ENCODE results near the gene AK6. TPM values are rescaled to one million over a fixed set of nuclear protein-coding genes. Genes with fewer than 3 reads are reported as not detected.

The AK6 gene
- total RNA-seq, 6 donors from 2014 or later = 7.2 to 31.8 (median 18.2) TPM

GRCh38 chr5:69359699-69360098 is 9.6 kb downstream of the AK6 start:
- H3K36me3 ChIP-seq = peaks cover 0 to 43% (median 15%) of the 10 kb centered on the region in 4 donors

GRCh38 chr5:69350664-69351063 is 18.7 kb downstream of the AK6 start:
- Histone ChIP-seq H3K4me1 (no peaks in the 10 kb centered on the region), H3K27me3 (no peaks in the 10 kb centered on the region), H3K36me3 (peaks cover 6 to 59% (median 27%) of the 10 kb centered on the region in 4 donors), H3K27ac (no peak overlapping the region), H3K9me3 (no peaks in the 10 kb centered on the region), H3K4me3 (no peak overlapping the region)
- TF ChIP-seq CTCF (IDR thresholded peaks at IDR 0.05) (no peak), EP300 (IDR thresholded peaks at IDR 0.05) (no peak), POLR2A (IDR thresholded peaks at IDR 0.05) (no peak), POLR2AphosphoS5 (IDR thresholded peaks at IDR 0.05) (no peak)
- ATAC-seq (ENCODE audit: low FRiP score in 2 of 2) = no peak
- DNase-seq = no peak

More at GRCh38 chr5:69359699-69360098, 9.6 kb downstream of the AK6 start:
- H3K27ac ChIP-seq = no peak overlapping the region
- H3K9me3 ChIP-seq = no peaks in the 10 kb centered on the region
- DNase-seq = no peak
- no peak for ATAC-seq (ENCODE audit: low FRiP score in 2 of 2)
- WGBS, 2 donors = 89 to 90% methylated on average over 3 of the region's 3 CpGs
- H3K27me3 ChIP-seq = no peaks in the 10 kb centered on the region
- H3K4me1 ChIP-seq = no peaks in the 10 kb centered on the region
- TF ChIP-seq CTCF (IDR thresholded peaks at IDR 0.05) = no peak
- no peak for TF ChIP-seq EP300 (IDR thresholded peaks at IDR 0.05)
- no peak for TF ChIP-seq POLR2AphosphoS5 (IDR thresholded peaks at IDR 0.05)
- TF ChIP-seq POLR2A (IDR thresholded peaks at IDR 0.05) = no peak
- no peak overlapping the region for H3K4me3 ChIP-seq

GRCh38 chr5:69343083-69343482 is 26.2 kb downstream of the AK6 start:
- Histone ChIP-seq H3K9me3 (no peaks in the 10 kb centered on the region), H3K4me1 (no peaks in the 10 kb centered on the region), H3K27ac (no peak overlapping the region), H3K27me3 (no peaks in the 10 kb centered on the region), H3K4me3 (no peak overlapping the region), H3K36me3 (no peaks in the 10 kb centered on the region)
- 76 to 78% methylated on average over 1 of the region's 1 CpG for WGBS, 2 donors
- no peak for TF ChIP-seq POLR2A (IDR thresholded peaks at IDR 0.05)
- no peak for TF ChIP-seq CTCF (IDR thresholded peaks at IDR 0.05)
- no peak for TF ChIP-seq POLR2AphosphoS5 (IDR thresholded peaks at IDR 0.05)
- no peak for TF ChIP-seq EP300 (IDR thresholded peaks at IDR 0.05)
- DNase-seq (no peak), ATAC-seq (ENCODE audit: low FRiP score in 2 of 2) (no peak)

- Histone ChIP-seq H3K9me3 (no peaks in the 10 kb centered on the region), H3K27me3 (no peaks in the 10 kb centered on the region), H3K4me3 (no peak overlapping the region), H3K4me1 (no peaks in the 10 kb centered on the region), H3K36me3 (no peaks in the 10 kb centered on the region), H3K27ac (no peak overlapping the region)
- ATAC-seq (ENCODE audit: low FRiP score in 2 of 2) (no peak), DNase-seq (no peak)
- WGBS, 2 donors = 82 to 95% methylated on average over 4 of the region's 4 CpGs
- no peak for TF ChIP-seq POLR2A (IDR thresholded peaks at IDR 0.05)
- no peak for TF ChIP-seq EP300 (IDR thresholded peaks at IDR 0.05)
- no peak for TF ChIP-seq CTCF (IDR thresholded peaks at IDR 0.05)
- TF ChIP-seq POLR2AphosphoS5 (IDR thresholded peaks at IDR 0.05) = no peak
Observed at GRCh38 chr5:69341520-69342161, 27.7 kb downstream of the AK6 start.

GRCh38 chr5:69335341-69335935 is 33.9 kb downstream of the AK6 start:
- WGBS, 2 donors = 92 to 94% methylated on average over 7 of the region's 7 CpGs

More at GRCh38 chr5:69335341-69335935, 33.9 kb downstream of the AK6 start:
- Histone ChIP-seq H3K9me3 (no peaks in the 10 kb centered on the region), H3K27me3 (no peaks in the 10 kb centered on the region), H3K4me3 (no peak overlapping the region), H3K36me3 (no peaks in the 10 kb centered on the region), H3K4me1 (peaks cover 8 to 18% (median 13%) of the 10 kb centered on the region in 4 donors), H3K27ac (no peak overlapping the region)
- no peak for DNase-seq
- no peak for TF ChIP-seq EP300 (IDR thresholded peaks at IDR 0.05)
- TF ChIP-seq POLR2AphosphoS5 (IDR thresholded peaks at IDR 0.05) = no peak
- TF ChIP-seq POLR2A (IDR thresholded peaks at IDR 0.05) = no peak
- no peak for TF ChIP-seq CTCF (IDR thresholded peaks at IDR 0.05)
- ATAC-seq (ENCODE audit: low FRiP score in 2 of 2) = no peak

Data from upper lobe of left lung (tissue), 6 donors.